ENCODE measurements around the gene EBF4. TPM values are rescaled to one million over a fixed set of nuclear protein-coding genes. Genes with fewer than 3 reads are reported as not detected.

EBF4 gene
- total RNA-seq, 4 donors from 2014 or later: 0.36 to 1.5 (median 1.1) TPM; not detected in 1

DNA sequence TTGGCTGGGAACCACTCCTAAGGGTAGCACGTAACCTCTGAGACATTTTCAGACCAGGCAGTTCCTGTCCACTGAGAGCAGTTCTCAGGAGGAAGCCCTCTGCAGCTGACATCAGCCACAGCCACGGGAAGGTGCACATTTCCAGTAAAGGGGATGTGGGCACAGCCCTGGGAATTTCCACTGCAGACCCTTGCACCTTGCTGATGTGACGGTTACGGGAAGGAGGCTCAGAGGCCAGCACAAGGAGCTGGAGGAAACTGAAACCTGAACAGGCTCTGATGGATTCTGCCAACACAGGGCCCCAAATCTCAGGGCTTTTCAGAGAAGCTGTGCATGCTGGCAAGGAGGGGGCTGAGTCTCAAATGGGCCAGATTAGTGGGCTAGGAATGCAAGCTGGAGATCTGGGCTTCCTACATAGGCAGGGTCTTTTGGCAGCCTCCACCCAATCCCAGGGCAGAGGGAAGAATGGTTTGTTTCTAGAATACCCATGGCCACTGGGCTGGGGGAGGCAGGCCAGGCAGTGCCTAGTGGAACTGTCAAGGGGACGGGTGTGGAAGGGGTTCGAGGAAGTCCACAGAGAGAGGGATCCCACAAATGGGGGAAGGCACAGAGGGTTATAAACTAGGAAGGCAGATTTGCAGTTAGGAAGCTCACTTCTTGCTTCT is 14.2 kb downstream of the EBF4 start:
- no peaks in the 10 kb centered on the region for H3K4me1 ChIP-seq
- no peak overlapping the region for H3K4me3 ChIP-seq
- H3K9me3 ChIP-seq: no peaks in the 10 kb centered on the region
- H3K27me3 ChIP-seq: no peaks in the 10 kb centered on the region
- no peak for ATAC-seq
- no peak overlapping the region for H3K27ac ChIP-seq
- in situ Hi-C loops (cut with MboI; ENCODE audit: low sequenced_read_pairs in 4 of 4): loop anchor here in 1 of 4 donors (25.0 kb wide), 1 partner anchor 305 kb away; no protein-coding TSS in a partner anchor
- TF ChIP-seq, protein P1, sequence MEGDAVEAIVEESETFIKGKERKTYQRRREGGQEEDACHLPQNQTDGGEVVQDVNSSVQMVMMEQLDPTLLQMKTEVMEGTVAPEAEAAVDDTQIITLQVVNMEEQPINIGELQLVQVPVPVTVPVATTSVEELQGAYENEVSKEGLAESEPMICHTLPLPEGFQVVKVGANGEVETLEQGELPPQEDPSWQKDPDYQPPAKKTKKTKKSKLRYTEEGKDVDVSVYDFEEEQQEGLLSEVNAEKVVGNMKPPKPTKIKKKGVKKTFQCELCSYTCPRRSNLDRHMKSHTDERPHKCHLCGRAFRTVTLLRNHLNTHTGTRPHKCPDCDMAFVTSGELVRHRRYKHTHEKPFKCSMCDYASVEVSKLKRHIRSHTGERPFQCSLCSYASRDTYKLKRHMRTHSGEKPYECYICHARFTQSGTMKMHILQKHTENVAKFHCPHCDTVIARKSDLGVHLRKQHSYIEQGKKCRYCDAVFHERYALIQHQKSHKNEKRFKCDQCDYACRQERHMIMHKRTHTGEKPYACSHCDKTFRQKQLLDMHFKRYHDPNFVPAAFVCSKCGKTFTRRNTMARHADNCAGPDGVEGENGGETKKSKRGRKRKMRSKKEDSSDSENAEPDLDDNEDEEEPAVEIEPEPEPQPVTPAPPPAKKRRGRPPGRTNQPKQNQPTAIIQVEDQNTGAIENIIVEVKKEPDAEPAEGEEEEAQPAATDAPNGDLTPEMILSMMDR (IDR thresholded peaks at IDR 0.05 in 4 of 5, conservative IDR thresholded peaks at IDR 0.05 in 1 of 5): no peak
- TF ChIP-seq POLR2A (IDR thresholded peaks at IDR 0.05): no peak
- intact Hi-C loops (cut with DNase I; ENCODE audit: low total_unique reads): no loop called here
- DNase-seq: no peak
- no peaks in the 10 kb centered on the region for H3K36me3 ChIP-seq

DNA sequence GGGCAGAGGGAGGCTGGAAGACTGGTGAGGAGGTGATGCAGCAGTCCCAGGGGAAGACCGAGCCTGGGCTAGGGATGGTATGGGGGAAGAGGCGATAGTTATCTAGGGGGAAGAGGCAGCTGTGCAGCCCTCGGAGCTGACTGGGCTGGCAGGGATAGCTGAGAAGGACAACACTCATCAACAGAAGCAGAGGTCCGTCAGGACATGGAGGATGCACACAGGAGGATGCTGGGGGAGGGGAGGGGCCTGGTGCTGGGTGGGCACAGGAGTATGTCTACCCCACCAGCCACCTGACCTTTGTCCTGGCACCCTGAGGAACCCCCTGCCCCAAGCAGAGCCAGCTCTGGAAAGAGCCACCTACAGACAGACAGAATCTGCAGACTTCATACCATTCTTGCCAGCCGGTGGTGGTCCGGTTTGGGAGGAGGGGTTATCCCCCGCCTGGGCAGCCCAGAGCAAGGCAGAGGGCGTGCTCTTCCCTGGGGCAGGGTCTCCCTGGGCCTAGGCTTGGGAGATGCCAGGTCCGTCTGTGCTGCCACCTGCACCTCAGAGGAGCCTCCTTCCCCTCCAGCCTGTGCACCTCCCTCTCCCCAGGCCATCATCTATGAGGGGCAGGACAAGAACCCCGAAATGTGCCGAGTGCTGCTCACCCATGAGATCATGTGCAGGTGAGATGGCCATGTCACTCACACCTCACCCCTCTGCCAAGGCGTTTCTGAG is 14.9 kb downstream of the EBF4 start:
- no peaks in the 10 kb centered on the region for H3K9me3 ChIP-seq
- H3K27ac ChIP-seq: no peak overlapping the region
- ATAC-seq (no peak), DNase-seq (no peak)
- no peaks in the 10 kb centered on the region for H3K27me3 ChIP-seq
- H3K4me3 ChIP-seq: no peak overlapping the region
- H3K4me1 ChIP-seq: no peaks in the 10 kb centered on the region
- in situ Hi-C loops (cut with MboI; ENCODE audit: low sequenced_read_pairs in 4 of 4) (loop anchor here in 1 of 4 donors (25.0 kb wide), 1 partner anchor 305 kb away; no protein-coding TSS in a partner anchor), intact Hi-C loops (cut with DNase I; ENCODE audit: low total_unique reads) (no loop called here)
- H3K36me3 ChIP-seq: no peaks in the 10 kb centered on the region
- TF ChIP-seq POLR2A (IDR thresholded peaks at IDR 0.05): no peak
- TF ChIP-seq, protein P1 (IDR thresholded peaks at IDR 0.05 in 4 of 5, conservative IDR thresholded peaks at IDR 0.05 in 1 of 5): no peak

DNA sequence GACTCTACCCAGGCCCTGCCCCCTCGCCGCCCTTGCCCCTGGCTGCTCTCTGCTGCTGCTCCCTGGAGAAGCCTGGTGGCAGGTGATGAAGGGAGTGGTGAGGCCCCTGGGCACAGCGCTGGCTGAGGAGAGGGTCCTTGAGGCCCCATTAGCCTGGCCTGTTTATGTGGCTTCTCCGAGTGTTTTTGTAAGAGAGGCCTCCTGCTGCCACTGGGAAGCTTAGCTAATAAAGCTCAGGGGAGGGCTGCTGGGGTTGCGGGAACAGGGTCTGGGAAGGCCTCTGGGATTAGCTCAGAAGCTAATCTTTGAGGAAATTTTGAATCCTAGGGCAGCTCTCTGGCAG is 15.5 kb downstream of the EBF4 start:
- Histone ChIP-seq H3K36me3 (no peaks in the 10 kb centered on the region), H3K9me3 (no peaks in the 10 kb centered on the region), H3K27me3 (no peaks in the 10 kb centered on the region), H3K27ac (no peak overlapping the region), H3K4me3 (no peak overlapping the region), H3K4me1 (no peaks in the 10 kb centered on the region)
- intact Hi-C loops (cut with DNase I; ENCODE audit: low total_unique reads): no loop called here
- TF ChIP-seq POLR2A (IDR thresholded peaks at IDR 0.05): no peak
- TF ChIP-seq, protein P1 (IDR thresholded peaks at IDR 0.05 in 4 of 5, conservative IDR thresholded peaks at IDR 0.05 in 1 of 5): no peak
- no peak for ATAC-seq
- no peak for DNase-seq
- in situ Hi-C loops (cut with MboI; ENCODE audit: low sequenced_read_pairs in 4 of 4): loop anchor here in 1 of 4 donors (25.0 kb wide), 1 partner anchor 304 kb away; no protein-coding TSS in a partner anchor

DNA sequence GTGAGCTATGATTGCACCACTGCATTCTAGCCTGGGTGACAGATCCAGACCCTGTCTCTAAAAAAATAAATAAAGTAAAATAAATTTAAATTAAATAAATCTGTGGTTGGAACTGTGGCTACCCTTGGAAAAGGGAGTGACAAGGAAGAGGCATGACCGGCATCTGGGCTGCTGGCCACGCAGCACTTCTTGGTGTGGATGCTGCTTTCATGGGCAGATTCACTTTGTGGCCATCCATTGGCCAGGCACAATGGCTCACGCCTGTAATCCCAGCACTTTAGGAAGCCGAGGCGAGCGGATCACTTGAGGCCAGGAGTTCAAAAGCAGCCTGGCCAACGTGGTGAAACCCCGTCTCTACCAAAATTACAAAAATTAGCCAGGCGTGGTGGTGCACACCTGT is 16.1 kb downstream of the EBF4 start:
- DNase-seq: no peak

More for the DNA sequence above, 16.1 kb downstream of the EBF4 start:
- no peaks in the 10 kb centered on the region for H3K27me3 ChIP-seq
- intact Hi-C loops (cut with DNase I; ENCODE audit: low total_unique reads): no loop called here
- H3K4me1 ChIP-seq: no peaks in the 10 kb centered on the region
- no peak overlapping the region for H3K27ac ChIP-seq
- H3K9me3 ChIP-seq: no peaks in the 10 kb centered on the region
- H3K4me3 ChIP-seq: no peak overlapping the region
- no peaks in the 10 kb centered on the region for H3K36me3 ChIP-seq
- in situ Hi-C loops (cut with MboI; ENCODE audit: low sequenced_read_pairs in 4 of 4): loop anchor here in 1 of 4 donors (25.0 kb wide), 1 partner anchor 304 kb away; no protein-coding TSS in a partner anchor
- no peak for TF ChIP-seq POLR2A (IDR thresholded peaks at IDR 0.05)
- TF ChIP-seq, protein P1 (IDR thresholded peaks at IDR 0.05 in 4 of 5, conservative IDR thresholded peaks at IDR 0.05 in 1 of 5): no peak
- ATAC-seq: no peak
